Right lobe of liver (tissue), 4 donors: Measurements from ENCODE around the gene MYO5C.

ENCODE experiments used
- POLR2A ChIP-seq: fragments of 450-650 bp; IDR thresholded peaks from one replicate; pipeline ENCODE4 v1.6.1; 2017; ENCODE audit warnings: antibody characterized with exemption, mild to moderate bottlenecking
- TF ChIP-seq, protein P1 (sequence below), 4 donors: fragments of 200-600 bp in 3 of 4; fragments of 450-650 bp in 1 of 4; IDR thresholded peaks; one replicate each; pipeline versions ENCODE4 v1.5.1 to v1.8.0; 2016 to 2022; ENCODE audit warnings: antibody characterized with exemption in 4 of 4, mild to moderate bottlenecking in 2 of 4
- donor health status: DM: no; HTN: no; CAD: no.
- donor health status: DM: no; HTN: no; CAD: no.
- donor health status: DM: no; HTN: yes; CAD: no.

DNA sequence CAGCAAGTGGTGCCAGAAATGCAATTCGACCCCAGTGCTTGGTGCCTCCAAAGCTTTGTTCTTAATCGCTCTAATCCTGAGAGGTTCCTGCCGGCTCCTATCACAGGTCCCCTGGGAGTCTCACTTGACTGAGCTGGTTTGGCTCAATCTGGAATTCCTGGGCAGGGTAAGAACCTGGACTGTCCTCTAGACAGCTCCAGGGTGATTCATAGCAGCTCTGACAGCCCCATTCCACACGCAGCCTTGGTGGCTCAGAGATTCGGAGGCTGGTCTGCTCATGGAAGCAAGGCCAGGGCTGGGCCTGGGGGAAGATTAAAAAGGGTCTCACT lies 37.9 kb downstream of the MYO5C start:
- TF ChIP-seq, protein P1, sequence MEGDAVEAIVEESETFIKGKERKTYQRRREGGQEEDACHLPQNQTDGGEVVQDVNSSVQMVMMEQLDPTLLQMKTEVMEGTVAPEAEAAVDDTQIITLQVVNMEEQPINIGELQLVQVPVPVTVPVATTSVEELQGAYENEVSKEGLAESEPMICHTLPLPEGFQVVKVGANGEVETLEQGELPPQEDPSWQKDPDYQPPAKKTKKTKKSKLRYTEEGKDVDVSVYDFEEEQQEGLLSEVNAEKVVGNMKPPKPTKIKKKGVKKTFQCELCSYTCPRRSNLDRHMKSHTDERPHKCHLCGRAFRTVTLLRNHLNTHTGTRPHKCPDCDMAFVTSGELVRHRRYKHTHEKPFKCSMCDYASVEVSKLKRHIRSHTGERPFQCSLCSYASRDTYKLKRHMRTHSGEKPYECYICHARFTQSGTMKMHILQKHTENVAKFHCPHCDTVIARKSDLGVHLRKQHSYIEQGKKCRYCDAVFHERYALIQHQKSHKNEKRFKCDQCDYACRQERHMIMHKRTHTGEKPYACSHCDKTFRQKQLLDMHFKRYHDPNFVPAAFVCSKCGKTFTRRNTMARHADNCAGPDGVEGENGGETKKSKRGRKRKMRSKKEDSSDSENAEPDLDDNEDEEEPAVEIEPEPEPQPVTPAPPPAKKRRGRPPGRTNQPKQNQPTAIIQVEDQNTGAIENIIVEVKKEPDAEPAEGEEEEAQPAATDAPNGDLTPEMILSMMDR (IDR thresholded peaks at IDR 0.05), result no peak
- TF ChIP-seq POLR2A, result no peak
